T1000 (cell line): ENCODE data around the gene NUDCD3.
A peak's percentile ranks its signal among the peaks of the same experiment; 100 is the strongest.

Experiments
- DNase-seq: peaks from one replicate; lab custom pipeline; 2025; ENCODE audit warnings: mixed read lengths; lab: John Stamatoyannopoulos, UW

The NUDCD3 gene

GRCh38 chr7:44477938-44478337 lies 12.5 kb downstream of the NUDCD3 start:
- DNase-seq: no peak

- peak; percentile 20 for DNase-seq
Observed at GRCh38 chr7:44477063-44477830, 13.2 kb downstream of the NUDCD3 start.

DNA sequence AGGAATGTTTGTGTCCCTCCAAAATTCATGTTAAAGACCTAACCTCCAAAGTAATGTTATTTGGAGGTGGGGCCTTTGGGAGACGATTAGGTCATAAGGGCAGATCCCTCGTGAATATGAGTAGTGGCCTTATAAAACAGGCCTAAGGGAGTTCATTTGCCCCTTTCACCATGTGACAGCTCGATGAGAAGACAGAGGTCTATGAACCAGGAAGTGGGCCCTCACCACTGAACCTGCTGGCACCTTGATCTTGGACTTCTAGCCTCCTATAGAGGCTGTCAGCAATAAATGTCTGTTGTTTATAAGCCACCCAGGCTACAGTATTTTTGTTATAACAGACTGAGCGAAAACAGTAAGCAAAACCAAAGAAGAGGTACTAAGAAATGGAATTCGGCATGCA lies 14.1 kb downstream of the NUDCD3 start:
- DNase-seq: no peak

DNA sequence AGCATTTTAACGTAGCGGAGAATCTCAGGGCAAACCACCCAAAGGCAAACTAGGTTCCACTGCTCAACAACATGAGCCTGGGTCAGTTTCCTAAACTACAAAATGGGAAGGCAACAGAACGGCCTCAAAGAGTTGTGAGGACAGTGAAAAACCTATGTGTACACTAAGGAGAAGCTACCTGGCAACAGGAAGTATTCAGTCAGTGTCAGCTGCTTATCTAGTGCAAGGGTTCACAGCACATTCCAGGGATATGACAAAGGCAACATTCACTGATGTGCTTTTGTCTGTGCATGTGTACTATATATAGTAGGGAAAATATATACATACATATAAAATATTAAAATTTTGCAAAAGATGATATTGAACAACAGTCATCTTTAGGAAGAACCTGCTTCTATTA lies 17.2 kb downstream of the NUDCD3 start:
- no peak for DNase-seq

GRCh38 chr7:44472843-44473242 lies 17.6 kb downstream of the NUDCD3 start:
- DNase-seq: no peak

DNA sequence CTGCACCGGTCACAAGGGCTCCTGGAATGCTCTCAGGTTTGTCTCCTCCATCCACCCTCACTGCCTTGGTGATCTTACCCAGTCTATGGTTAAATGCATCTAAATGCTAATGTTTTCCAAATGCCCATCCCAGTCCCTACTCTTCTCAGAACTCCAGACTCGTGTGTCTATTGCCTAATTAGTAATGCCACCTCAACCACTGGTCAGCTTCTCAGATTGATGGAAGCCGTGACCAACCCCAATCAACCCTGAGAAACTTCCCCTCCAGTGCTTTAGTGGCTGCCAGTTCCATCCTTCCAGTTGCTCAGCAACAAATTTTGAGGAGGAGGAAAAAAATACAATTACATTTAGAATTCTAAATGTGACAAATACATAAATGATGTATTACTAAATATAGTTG lies 18.6 kb downstream of the NUDCD3 start:
- no peak for DNase-seq

DNA sequence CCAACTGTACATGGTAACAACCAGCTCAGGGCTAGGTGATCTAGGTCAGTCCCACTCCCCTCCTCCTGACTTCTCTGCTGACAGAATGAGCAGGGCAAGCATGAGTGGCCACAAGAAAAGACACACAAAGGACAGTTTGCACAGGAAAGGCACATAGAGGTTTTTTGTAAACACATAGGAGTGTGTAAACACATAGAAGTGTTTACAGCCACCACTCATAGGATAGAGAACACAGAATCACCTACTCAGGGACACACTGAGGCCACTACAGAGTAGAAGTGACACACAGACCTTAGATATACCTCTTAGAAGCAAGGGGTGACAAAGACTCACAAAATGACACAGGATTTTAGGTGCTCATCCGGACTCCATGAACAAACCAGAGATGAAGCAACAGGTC lies 19.0 kb downstream of the NUDCD3 start:
- DNase-seq: no peak

DNA sequence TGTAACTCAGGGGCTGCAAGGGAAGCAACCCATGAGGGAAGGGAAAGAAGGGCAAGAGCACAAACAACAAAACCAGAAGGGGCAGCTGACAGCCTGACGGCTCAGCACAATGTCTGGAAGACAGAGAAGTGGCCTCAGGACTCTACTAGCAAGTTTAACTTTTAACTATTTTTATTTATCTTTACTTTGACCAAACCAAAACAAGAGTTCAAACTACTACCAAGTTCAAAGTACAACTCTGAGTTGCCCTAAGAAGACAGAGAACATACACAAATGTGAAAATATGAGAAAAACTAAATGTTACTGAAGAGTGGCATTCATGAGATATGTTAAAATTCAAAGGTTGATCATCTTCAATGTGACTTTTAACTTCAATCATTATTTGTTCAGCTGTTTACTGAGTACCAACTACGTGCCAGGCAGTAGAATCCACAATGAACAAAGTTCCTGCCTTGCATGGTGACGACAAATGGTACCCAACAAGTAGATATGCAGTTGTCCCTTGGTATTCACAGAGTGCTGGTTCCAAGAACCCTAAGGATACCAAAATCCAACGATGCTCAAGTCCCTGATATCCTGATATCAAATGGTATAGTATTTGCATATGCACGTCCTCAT lies 19.7 kb downstream of the NUDCD3 start:
- no peak for DNase-seq

DNA sequence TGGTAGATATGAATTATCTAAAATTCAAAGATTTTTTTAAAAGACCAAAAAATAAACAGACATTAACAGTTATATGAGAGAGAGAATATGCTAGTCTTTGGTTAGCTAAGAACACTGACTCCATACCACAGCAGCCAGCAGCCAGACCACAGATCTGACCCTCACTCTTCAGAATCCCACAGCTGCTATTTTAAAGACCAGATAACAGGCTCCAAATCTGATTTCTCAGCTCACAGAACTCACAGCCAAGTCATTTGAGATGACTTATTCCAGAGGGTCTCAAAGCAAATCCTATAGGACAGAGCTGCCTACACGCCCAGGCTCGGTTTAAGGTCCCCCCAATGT lies 20.4 kb downstream of the NUDCD3 start:
- no peak for DNase-seq

- no peak for DNase-seq
Observed at GRCh38 chr7:44469461-44470134, 20.9 kb downstream of the NUDCD3 start.

- no peak for DNase-seq
Observed at GRCh38 chr7:44467217-44467548, 23.3 kb downstream of the NUDCD3 start.

DNA sequence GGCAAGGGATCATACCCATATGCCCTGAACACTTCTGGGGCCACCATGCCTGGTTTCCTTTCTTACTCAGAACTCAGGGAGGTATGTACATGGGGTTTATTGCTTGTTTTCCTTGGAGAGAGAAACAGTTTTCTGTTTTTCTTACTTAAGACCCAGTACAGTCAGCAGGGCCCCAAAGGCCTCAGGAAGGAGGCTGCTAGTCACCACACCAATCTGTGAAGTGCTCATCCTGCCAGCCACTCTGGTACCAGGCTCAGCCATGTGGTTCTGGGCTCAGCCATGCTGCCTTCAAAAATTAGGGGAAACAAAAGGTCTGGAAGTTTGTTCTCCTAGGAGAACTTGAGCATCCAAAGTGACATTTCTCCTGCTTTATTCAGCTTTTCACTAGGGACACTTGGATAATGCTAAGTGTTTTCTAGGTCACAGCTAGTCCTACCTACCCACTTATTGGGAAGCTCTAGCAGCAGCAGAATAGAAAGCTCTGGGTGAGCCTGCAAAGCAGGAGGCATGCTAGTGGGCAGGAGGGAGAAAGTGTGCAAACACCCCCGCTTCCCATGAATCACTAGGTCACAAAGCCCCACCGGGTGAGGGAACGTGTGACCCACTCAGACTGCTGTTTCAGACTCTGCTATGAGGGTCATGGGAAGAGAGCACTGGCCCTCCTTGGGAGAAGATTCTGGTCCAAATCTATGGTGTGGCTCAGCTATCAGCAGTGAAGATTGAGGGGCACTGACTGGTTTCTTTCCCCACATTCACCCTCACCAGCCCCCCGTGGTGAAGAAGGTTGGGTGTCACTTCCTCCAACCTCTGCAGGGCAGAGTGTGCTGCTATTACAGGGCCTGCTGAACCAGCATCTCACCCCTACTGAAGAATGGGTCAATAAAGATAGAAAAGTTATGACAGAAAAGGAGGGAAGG lies 23.9 kb downstream of the NUDCD3 start:
- DNase-seq: no peak

DNA sequence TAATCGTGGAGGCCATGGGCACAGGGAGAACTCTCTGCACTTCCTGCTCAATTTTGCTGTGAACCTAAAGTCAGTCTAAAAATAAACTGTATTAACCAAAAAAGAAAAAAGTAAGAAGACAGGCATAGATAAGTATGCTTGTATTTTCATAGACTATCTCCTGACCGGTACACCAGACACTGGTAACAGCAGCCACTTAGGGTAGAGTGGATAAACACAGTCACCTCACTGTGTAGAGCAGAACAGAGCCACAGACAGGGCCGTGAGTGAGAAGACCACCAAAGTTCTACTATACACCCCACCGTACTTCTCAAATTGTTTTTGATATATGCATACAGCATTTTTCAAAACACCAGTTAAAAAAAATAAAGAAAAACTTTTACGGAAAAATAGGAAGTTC lies 25.0 kb downstream of the NUDCD3 start:
- DNase-seq: no peak

DNA sequence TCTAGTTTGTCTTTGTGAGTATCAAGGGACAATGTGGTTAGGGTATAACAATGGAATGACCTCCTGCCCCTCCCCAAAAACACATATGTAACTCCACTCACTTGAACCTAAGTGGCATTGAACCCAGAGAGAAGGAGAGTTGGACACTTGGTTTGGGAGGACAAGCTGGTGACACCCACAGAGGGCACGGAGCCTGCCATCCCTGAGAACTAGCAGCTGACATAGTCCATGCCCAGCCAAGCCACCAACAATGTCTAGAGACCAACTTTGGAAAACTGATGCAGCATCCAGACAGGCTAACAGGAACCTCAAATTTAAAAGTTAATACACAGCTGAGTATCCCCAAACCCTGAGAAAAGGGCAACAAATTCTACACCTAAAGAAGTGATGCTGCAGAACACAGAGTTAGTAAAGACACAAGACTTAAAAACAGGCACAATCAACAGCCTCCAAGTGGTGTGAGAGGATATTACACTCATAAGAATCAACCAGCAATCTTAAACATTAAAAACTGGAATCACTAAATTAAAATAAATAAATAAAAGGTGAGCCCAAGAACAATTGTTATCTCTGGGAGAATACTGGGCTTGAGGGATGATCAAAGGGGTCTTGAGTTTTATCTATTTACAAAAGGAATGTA lies 27.2 kb downstream of the NUDCD3 start:
- DNase-seq: no peak

GRCh38 chr7:44461387-44461786 lies 29.1 kb downstream of the NUDCD3 start:
- DNase-seq: no peak

- no peak for DNase-seq
Observed at GRCh38 chr7:44460325-44460724, 30.1 kb downstream of the NUDCD3 start.

DNA sequence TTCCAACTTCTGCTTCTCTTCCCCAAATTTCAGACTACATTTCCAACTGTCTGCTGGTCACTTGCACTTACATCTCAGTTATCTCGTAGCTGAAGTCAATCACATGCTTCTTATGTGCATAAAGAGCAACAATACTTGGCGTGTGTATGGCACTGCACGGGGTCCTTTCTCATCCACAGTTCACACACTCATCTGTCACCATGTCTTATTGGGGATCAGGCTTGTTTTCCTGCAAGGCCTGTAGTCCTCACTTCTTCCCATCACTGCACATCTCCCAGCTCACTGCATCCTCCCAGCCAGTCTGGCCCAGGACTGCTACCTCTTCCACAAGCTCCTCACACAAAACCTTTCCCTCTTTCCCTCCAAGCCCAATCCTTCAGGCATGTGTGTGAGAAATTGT lies 35.3 kb downstream of the NUDCD3 start:
- DNase-seq: no peak

DNA sequence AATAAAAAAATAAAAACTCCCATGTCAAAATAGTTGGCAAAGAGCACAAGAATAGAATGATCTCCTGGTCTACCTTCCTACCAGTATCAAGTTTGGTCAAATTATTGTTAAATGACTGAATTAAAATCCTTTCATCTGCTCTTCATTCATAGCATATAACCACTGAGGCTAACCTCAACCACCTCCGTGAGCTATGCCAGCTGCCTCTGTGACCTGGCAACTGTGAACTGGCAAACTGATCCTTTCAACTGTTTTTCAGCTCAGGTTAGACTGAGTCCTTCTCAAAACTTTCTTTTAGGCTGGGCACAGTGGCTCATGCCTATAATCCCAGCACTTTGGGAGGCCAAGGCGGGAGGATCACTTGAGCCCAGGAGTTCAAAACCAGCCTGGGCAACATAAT lies 36.1 kb downstream of the NUDCD3 start:
- DNase-seq: no peak

DNA sequence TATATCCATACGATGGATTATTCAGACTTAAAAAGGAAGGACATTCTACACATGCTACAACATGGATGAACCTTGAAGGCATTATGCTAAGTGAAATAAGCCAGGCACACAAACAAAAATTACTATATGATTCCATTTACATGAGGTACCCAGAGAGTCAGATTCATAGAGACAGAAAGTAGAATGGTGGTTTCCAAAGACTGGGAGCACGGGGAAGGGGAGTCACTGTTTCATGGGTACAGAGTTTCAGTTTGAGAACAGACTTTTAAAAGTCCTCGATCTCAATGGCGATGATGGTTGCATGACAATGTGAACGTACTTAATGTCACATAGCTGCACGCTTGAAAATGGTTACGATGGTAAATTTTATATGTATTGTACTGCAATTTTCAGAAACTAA lies 39.3 kb downstream of the NUDCD3 start:
- DNase-seq: no peak

- DNase-seq: no peak
Observed at GRCh38 chr7:44449584-44449928, 40.9 kb downstream of the NUDCD3 start.

DNA sequence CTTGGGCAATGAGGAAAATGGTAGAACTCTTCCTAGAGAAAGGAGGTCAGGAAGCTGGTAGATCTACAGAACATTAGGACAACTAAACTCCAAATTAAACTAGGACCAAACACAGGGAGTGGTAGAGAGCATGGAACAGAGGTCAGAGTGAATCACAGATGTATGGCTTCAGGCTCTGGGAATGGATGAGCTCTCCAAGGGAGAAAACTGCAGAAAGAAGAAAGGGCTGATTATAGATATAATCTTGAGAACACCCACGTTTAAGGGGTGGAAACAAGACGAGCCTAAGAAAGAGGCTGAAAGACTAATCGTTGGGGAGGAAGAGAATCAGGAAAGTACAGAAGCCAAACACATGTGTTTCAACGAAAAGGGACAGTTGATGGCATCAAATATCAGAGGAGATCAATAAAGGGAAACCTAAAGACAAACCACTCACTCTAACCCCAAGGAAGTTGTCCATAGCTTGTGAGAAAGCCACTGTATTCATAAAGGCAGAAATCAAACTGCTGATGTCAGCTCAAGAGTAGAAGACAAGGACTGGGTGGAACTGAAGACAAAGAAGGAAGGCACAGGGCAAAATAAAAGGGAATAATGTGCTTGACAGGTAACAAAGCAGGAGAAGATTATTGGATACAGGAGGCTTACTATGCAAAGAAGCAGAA lies 41.4 kb downstream of the NUDCD3 start:
- no peak for DNase-seq
